Right lobe of liver (tissue), 6 donors: ENCODE data around the gene CFAP61. TPM values are rescaled to one million over a fixed set of nuclear protein-coding genes. Genes with fewer than 3 reads are reported as not detected.

Source experiments
- ATAC-seq, 4 donors: fragments of 200-7000 bp; cut with Tn5 transposase; one replicate each; pipeline ENCODE4 v1.9.1; 2020; ENCODE audit warnings: mild to moderate bottlenecking in 4 of 4, moderate library complexity in 4 of 4
- DNase-seq, 3 donors: peaks; one replicate each; pipeline ENCODE4 v3.0.0-alpha.2; 2020
- H3K27ac ChIP-seq, 3 donors: fragments of 200-600 bp; one replicate each; pipeline ENCODE4 v1.8.0; 2022
- H3K27me3 ChIP-seq, 2 donors: fragments of 200-600 bp; one replicate each; pipeline ENCODE4 v1.8.0; 2022
- H3K36me3 ChIP-seq, 4 donors: fragments of 200-600 bp; sonication (generic) in 1 of 4; one replicate each; pipeline versions ENCODE4 v1.5.1 to v1.8.0; 2017 to 2022; ENCODE audit warnings: control low read depth in 1 of 4
- H3K4me1 ChIP-seq, 4 donors: fragments of 200-600 bp; sonication (generic) in 1 of 4; one replicate each; pipeline versions ENCODE4 v1.5.1 to v1.8.0; 2017 to 2022; ENCODE audit warnings: control low read depth in 1 of 4
- H3K4me3 ChIP-seq, 3 donors: fragments of 200-600 bp; one replicate each; pipeline ENCODE4 v1.8.0; 2022
- H3K9me3 ChIP-seq, 4 donors: fragments of 200-600 bp; sonication (generic) in 1 of 4; one replicate each; pipeline versions ENCODE4 v1.5.1 to v1.8.0; 2017 to 2022; ENCODE audit warnings: control low read depth in 1 of 4
- CTCF ChIP-seq, 4 donors: fragments of 200-600 bp in 3 of 4; fragments of 450-650 bp in 1 of 4; IDR thresholded peaks; one replicate each; pipeline versions ENCODE4 v1.5.1 to v1.8.0; 2016 to 2022; ENCODE audit warnings: antibody characterized with exemption in 4 of 4, mild to moderate bottlenecking in 2 of 4
- POLR2A ChIP-seq: fragments of 450-650 bp; IDR thresholded peaks from one replicate; pipeline ENCODE4 v1.6.1; 2017; ENCODE audit warnings: antibody characterized with exemption, mild to moderate bottlenecking
- WGBS: methylation state at CpG from one replicate; pipeline ENCODE4 v1.1.6; 2018; ENCODE audit warnings: low coverage, low lambda C conversion rate; ENCODE audit not compliant: insufficient coverage; ENCODE audit errors: missing lambda C conversion rate; 5-methylcytosine and 5-hydroxymethylcytosine counted together
- intact Hi-C, 2 donors: fragments of 100-400 bp; cut with DNase I; formaldehyde crosslinking; loops; one replicate each; pipeline versions ENCODE4 v1.11.2 to v1.14.1; 2022
- total RNA-seq, 6 experiments: library from RNA; depleted of rRNA in 2 of 6; stranded (reverse); fragments of >200 nt in 2 of 6; fragmentation: NEBNext Ultra II Directional in 3 of 6; extraction: Animal tissue kit (Norgen Biotek cat#: 25700) in 3 of 6; gene quantifications; one replicate each; pipeline versions ENCODE4 v1.1.0 to v1.2.4, GENCODE V29; 2016 to 2023
- donor health status: DM: no; HTN: yes; CAD: no.
- donor health status: DM: no; HTN: no; CAD: no.
- donor health status: DM: no; HTN: no; CAD: no.
- donor health status: DM: no; HTN: yes; CAD: no.
- donor health status: DM: no; HTN: yes; CAD: no.

CFAP61 gene
- total RNA-seq, 6 experiments from 2014 or later, result not detected

GRCh38 chr20:20363799-20364592 lies 311.7 kb downstream of the CFAP61 start:
- Histone ChIP-seq H3K36me3 (no peaks in the 10 kb centered on the region), H3K27ac (no peak overlapping the region), H3K9me3 (no peaks in the 10 kb centered on the region), H3K27me3 (peaks cover 0 to 35% of the 10 kb centered on the region in 2 donors), H3K4me1 (peaks cover 0 to 22% (median 0%) of the 10 kb centered on the region in 4 donors), H3K4me3 (no peak overlapping the region)
- 0% methylated on average over 14 of the region's 70 CpGs for whole genome bisulfite sequencing
- DNase-seq (no peak), ATAC-seq (no peak)
- TF ChIP-seq CTCF (IDR thresholded peaks at IDR 0.05) (no peak), POLR2A (no peak)
- intact Hi-C loops, result loop anchor here in 1 of 2 donors (10.0 kb wide), 1 partner anchor 201 kb away; no protein-coding TSS in a partner anchor

- no peaks in the 10 kb centered on the region for H3K9me3 ChIP-seq
- intact Hi-C loops, result loop anchor here in 1 of 2 donors (10.0 kb wide), 1 partner anchor 200 kb away; no protein-coding TSS in a partner anchor
- H3K36me3 ChIP-seq, result no peaks in the 10 kb centered on the region
- WGBS, result 0% methylated on average over 2 of the region's 70 CpGs
- DNase-seq (no peak), ATAC-seq (no peak)
- H3K4me1 ChIP-seq, result peaks cover 0 to 28% (median 0%) of the 10 kb centered on the region in 4 donors
- peaks cover 0 to 42% of the 10 kb centered on the region in 2 donors for H3K27me3 ChIP-seq
- no peak overlapping the region for H3K4me3 ChIP-seq
- no peak for TF ChIP-seq POLR2A
- TF ChIP-seq CTCF (IDR thresholded peaks at IDR 0.05), result no peak
- H3K27ac ChIP-seq, result no peak overlapping the region
These were observed 312.5 kb downstream of the CFAP61 start for GRCh38 chr20:20364593-20365479.

- Histone ChIP-seq H3K27ac (no peak overlapping the region), H3K4me1 (peaks cover 0 to 23% (median 0%) of the 10 kb centered on the region in 4 donors), H3K9me3 (no peaks in the 10 kb centered on the region), H3K4me3 (no peak overlapping the region), H3K27me3 (peaks cover 0 to 50% of the 10 kb centered on the region in 2 donors), H3K36me3 (no peaks in the 10 kb centered on the region)
- TF ChIP-seq POLR2A (no peak), CTCF (IDR thresholded peaks at IDR 0.05) (no peak)
- ATAC-seq (no peak), DNase-seq (no peak)
- intact Hi-C loops, result loop anchor here in 1 of 2 donors (10.0 kb wide), 1 partner anchor 199 kb away; no protein-coding TSS in a partner anchor
- 7% methylated on average over 13 of the region's 18 CpGs for WGBS
These were observed 313.3 kb downstream of the CFAP61 start for GRCh38 chr20:20365480-20366161.

- TF ChIP-seq CTCF (IDR thresholded peaks at IDR 0.05) (no peak), POLR2A (no peak)
- Histone ChIP-seq H3K36me3 (no peaks in the 10 kb centered on the region), H3K4me3 (no peak overlapping the region), H3K27ac (no peak overlapping the region), H3K27me3 (peaks cover 0 to 54% of the 10 kb centered on the region in 2 donors), H3K9me3 (no peaks in the 10 kb centered on the region), H3K4me1 (peaks cover 0 to 18% (median 0%) of the 10 kb centered on the region in 4 donors)
- ATAC-seq, result no peak
- DNase-seq, result no peak
- 3% methylated on average over 4 of the region's 19 CpGs for WGBS
- intact Hi-C loops, result loop anchor here in 1 of 2 donors (10.0 kb wide), 1 partner anchor 198 kb away; no protein-coding TSS in a partner anchor
These were observed 314.2 kb downstream of the CFAP61 start for GRCh38 chr20:20366551-20366875.
